ENCODE data around the gene BNIP2. TPM values are rescaled to one million over a fixed set of nuclear protein-coding genes. Genes with fewer than 3 reads are reported as not detected.

BNIP2 gene
- total and polyA plus RNA-seq, 2 of the 13 experiments (the other 11 are each of a cell fraction or from before 2014, with no cell fraction given): 17.4 to 57.6 TPM

DNA sequence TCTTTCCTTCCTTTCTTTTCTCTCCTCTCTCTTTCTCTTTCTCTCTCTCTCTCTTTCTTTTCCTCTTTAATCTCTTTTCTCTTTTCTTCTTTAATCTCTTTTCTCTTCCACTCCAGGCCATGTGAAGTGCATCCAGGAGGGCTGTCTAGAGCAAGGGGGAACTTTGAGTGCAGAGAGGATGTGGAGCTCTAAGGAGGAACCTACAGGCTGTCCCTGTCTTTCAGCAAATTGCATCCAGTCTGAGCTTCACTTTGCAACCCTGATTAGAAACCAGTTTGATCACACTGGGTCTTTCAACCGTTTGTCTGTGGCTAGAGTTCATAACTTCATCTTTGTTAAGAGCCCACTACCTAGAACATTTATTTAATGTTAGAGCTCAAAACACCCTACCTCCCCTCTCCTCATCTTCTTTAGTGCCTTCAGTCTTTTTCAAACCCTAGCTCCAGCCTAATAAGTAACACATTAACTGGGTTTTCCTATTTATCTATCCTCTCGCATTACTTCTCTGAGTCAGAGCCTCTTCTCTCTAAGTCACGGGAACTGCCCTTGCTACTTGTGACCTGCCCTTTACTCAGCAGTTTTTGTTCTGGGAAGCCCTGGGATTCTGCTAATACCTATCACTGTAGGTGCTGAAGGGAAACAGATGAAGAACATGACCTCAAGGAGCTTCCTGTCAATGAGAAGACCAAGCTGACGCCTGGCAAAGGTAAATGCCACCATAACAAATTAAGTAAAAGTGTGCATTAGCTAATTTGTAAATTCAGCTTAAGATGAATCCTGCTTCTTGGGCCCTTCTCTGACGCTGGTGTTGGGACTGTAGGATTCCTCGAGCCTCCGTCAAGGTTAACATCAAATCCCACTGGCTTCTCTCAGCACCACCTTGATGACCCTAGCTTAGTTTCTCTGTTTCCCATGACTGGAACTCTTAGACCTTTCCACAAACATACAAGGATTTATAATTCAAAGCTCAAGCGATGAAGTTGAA lies 77.6 kb downstream of the BNIP2 start, which contains the start of gene GCNT3 (continued):
- TF ChIP-seq ZNF142 (CRISPR knock-in tag; IDR thresholded peaks at IDR 0.05) (no peak), PCBP2 (optimal IDR thresholded peaks at IDR 0.05; ENCODE audit: low read depth, low read length, poor library complexity, severe bottlenecking) (peak; percentile 67), KDM4B (CRISPR knock-in tag; IDR thresholded peaks at IDR 0.05) (no peak), FOXO4 (CRISPR knock-in tag; conservative IDR thresholded peaks at IDR 0.05) (no peak), ZBTB25 (CRISPR knock-in tag; IDR thresholded peaks at IDR 0.05) (no peak), MXI1 (IDR thresholded peaks at IDR 0.05; ENCODE audit: borderline replicate concordance, low read depth, low read length) (peak; percentile 7; the same call in 1 of the 3 replicates), ZNF605 (CRISPR knock-in tag; IDR thresholded peaks at IDR 0.05) (no peak), CCDC6 (CRISPR knock-in tag; IDR thresholded peaks at IDR 0.05) (no peak), RAD51 (IDR thresholded peaks at IDR 0.05; ENCODE audit: borderline replicate concordance) (no peak), SATB2 (CRISPR knock-in tag; IDR thresholded peaks at IDR 0.05) (no peak), POLR2AphosphoS5 (IDR thresholded peaks at IDR 0.05; ENCODE audit: low read depth, low read length) (peak; percentile 53; the same call in 1 of the 2 replicates), ZNF781 (CRISPR knock-in tag; IDR thresholded peaks at IDR 0.05; ENCODE audit: borderline replicate concordance, not compliant biosample characterization) (no peak), ZNF792 (CRISPR knock-in tag; IDR thresholded peaks at IDR 0.05) (0 out of 2 replicates have a peak, but pooled peaks have one; percentile 49), ZNF891 (CRISPR knock-in tag; IDR thresholded peaks at IDR 0.05) (no peak), PHF21A (CRISPR knock-in tag; IDR thresholded peaks at IDR 0.05) (0 out of 2 replicates have a peak, but pooled peaks have one; percentile 23), ASH2L (IDR thresholded peaks at IDR 0.05; ENCODE audit: insufficient read length, low read depth, low read length) (peak; percentile 25)
- TF ChIP-seq, protein P1, sequence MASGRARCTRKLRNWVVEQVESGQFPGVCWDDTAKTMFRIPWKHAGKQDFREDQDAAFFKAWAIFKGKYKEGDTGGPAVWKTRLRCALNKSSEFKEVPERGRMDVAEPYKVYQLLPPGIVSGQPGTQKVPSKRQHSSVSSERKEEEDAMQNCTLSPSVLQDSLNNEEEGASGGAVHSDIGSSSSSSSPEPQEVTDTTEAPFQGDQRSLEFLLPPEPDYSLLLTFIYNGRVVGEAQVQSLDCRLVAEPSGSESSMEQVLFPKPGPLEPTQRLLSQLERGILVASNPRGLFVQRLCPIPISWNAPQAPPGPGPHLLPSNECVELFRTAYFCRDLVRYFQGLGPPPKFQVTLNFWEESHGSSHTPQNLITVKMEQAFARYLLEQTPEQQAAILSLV (CRISPR knock-in tag; IDR thresholded peaks at IDR 0.05; ENCODE audit: borderline replicate concordance): no peak
- TF ChIP-seq, protein P2, sequence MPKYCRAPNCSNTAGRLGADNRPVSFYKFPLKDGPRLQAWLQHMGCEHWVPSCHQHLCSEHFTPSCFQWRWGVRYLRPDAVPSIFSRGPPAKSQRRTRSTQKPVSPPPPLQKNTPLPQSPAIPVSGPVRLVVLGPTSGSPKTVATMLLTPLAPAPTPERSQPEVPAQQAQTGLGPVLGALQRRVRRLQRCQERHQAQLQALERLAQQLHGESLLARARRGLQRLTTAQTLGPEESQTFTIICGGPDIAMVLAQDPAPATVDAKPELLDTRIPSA (CRISPR knock-in tag; IDR thresholded peaks at IDR 0.05; ENCODE audit: borderline replicate concordance): no peak
